H1 (cell line): ENCODE results near the gene EXTL1. TPM values are rescaled to one million over a fixed set of nuclear protein-coding genes. Genes with fewer than 3 reads are reported as not detected.

Experiments
- CTCF ChIA-PET: fragments of 300-600 bp; sonication (Branson Sonifier 250); formaldehyde crosslinking; loops from one replicate; lab custom pipeline; 2021; ENCODE audit not compliant: partially characterized antibody; lab: Charles Lee
- POLR2A ChIA-PET: fragments of 300-600 bp; sonication (Branson Sonifier 250); formaldehyde crosslinking; loops from one replicate; lab custom pipeline; 2021; ENCODE audit warnings: inconsistent platforms; ENCODE audit not compliant: partially characterized antibody; lab: Charles Lee
- DNase-seq, 2 experiments: peaks; one replicate each; pipeline versions ENCODE4 v3.0.0 to v3.0.0-alpha.2; 2010 to 2022; ENCODE audit warnings: low spot score in 2 of 2, low read depth in 1 of 2, mixed read lengths in 1 of 2
- FAIRE-seq: peaks from 2 replicates; lab custom pipeline; 2011; peaks lifted over from hg19 to GRCh38; lab: Jason Lieb, UNC
- H2AFZ ChIP-seq: 2 replicates; pipeline ENCODE4 v1.8.1; 2012; ENCODE audit warnings: low read length, inconsistent platforms
- H2AK5ac ChIP-seq: 2 replicates; pipeline ENCODE4 v1.6.1; 2013; ENCODE audit warnings: low read depth, low read length
- H2BK120ac ChIP-seq: replicated peaks from 2 replicates; pipeline ENCODE3; 2013; ENCODE audit warnings: low read depth, low read length, inconsistent platforms
- H2BK12ac ChIP-seq: 2 replicates; pipeline ENCODE4 v1.6.1; 2013; ENCODE audit warnings: low read depth, low read length
- H2BK15ac ChIP-seq: 2 replicates; pipeline ENCODE4 v1.6.1; 2013; ENCODE audit warnings: low read length
- H2BK20ac ChIP-seq: 2 replicates; pipeline ENCODE4 v1.6.1; 2013; ENCODE audit warnings: low read length
- H2BK5ac ChIP-seq: 2 replicates; pipeline ENCODE4 v1.6.1; 2013; ENCODE audit warnings: low read depth, low read length
- H3K14ac ChIP-seq: 2 replicates; pipeline ENCODE4 v1.6.1; 2013; ENCODE audit warnings: inconsistent platforms; ENCODE audit not compliant: insufficient read length
- H3K18ac ChIP-seq: 2 replicates; pipeline ENCODE4 v1.6.1; 2013; ENCODE audit warnings: low read length; ENCODE audit errors: extremely low read depth
- H3K23ac ChIP-seq: 2 replicates; pipeline ENCODE4 v1.6.1; 2013; ENCODE audit warnings: inconsistent platforms; ENCODE audit not compliant: insufficient read length
- H3K23me2 ChIP-seq: 2 replicates; pipeline ENCODE4 v1.6.1; 2013; ENCODE audit warnings: low read depth, low read length
- H3K27ac ChIP-seq: 2 replicates; pipeline ENCODE4 v1.6.1; 2011; ENCODE audit warnings: low read depth, low read length, inconsistent platforms
- H3K27me3 ChIP-seq, 4 experiments: replicated peaks in 1 of 4; 1 replicate in 1 of 4; 2 replicates in 3 of 4; pipeline versions ENCODE4 v1.6.1 to v1.8.1; 2011 to 2013; ENCODE audit warnings: low read length in 3 of 4, mild to moderate bottlenecking in 3 of 4, inconsistent platforms in 2 of 4, mixed read lengths in 2 of 4, moderate library complexity in 1 of 4; ENCODE audit not compliant: control insufficient read depth in 3 of 4, insufficient read depth in 3 of 4; ENCODE audit errors: extremely low read depth in 1 of 4
- H3K36me3 ChIP-seq, 4 experiments: 2 replicates each; pipeline versions ENCODE4 v1.6.1 to v1.8.1; 2011 to 2013; ENCODE audit warnings: mild to moderate bottlenecking in 4 of 4, low read length in 3 of 4, moderate library complexity in 2 of 4, control low read depth in 1 of 4, inconsistent platforms in 1 of 4; ENCODE audit not compliant: insufficient read depth in 4 of 4, control insufficient read depth in 2 of 4
- H3K4ac ChIP-seq: replicated peaks from 2 replicates; pipeline ENCODE3; 2013; ENCODE audit warnings: low read length, low read depth, mixed read lengths, inconsistent platforms; ENCODE audit not compliant: insufficient read length
- H3K4me1 ChIP-seq, 4 experiments: replicated peaks in 1 of 4; 1 replicate in 1 of 4; 2 replicates in 3 of 4; pipeline versions ENCODE4 v1.6.1 to v1.8.1; 2011 to 2013; ENCODE audit warnings: low read length in 3 of 4, inconsistent platforms in 2 of 4, mixed read lengths in 1 of 4; ENCODE audit not compliant: insufficient read depth in 4 of 4, control insufficient read depth in 3 of 4
- H3K4me2 ChIP-seq, 2 experiments: 2 replicates each; pipeline versions ENCODE4 v1.6.1 to v1.8.1; 2011 to 2013; ENCODE audit warnings: low read depth in 2 of 2, low read length in 2 of 2, control low read depth in 1 of 2, inconsistent platforms in 1 of 2, mild to moderate bottlenecking in 1 of 2; ENCODE audit not compliant: insufficient read depth in 1 of 2
- H3K4me3 ChIP-seq, 4 experiments: fragments of 200-600, 300-600 bp in 1 of 4; sonication (generic), shearing (Covaris generic), sonication (Bioruptor Twin) in 1 of 4; 2 replicates each; pipeline versions ENCODE4 v1.5.1 to v1.8.1; 2011 to 2016; ENCODE audit warnings: low read length in 4 of 4, low read depth in 3 of 4, control low read depth in 2 of 4, inconsistent platforms in 2 of 4, mild to moderate bottlenecking in 2 of 4, mixed read lengths in 1 of 4, moderate library complexity in 1 of 4; ENCODE audit not compliant: insufficient read depth in 2 of 4; ENCODE audit errors: extremely low read depth in 1 of 4
- H3K56ac ChIP-seq: replicated peaks from 2 replicates; pipeline ENCODE3; 2013; ENCODE audit warnings: low read depth, mild to moderate bottlenecking, mixed read lengths, low read length, inconsistent platforms; ENCODE audit not compliant: insufficient read length
- H3K79me1 ChIP-seq: 2 replicates; pipeline ENCODE4 v1.6.1; 2013; ENCODE audit warnings: low read depth, low read length, control low read depth
- H3K79me2 ChIP-seq, 2 experiments: 2 replicates each; pipeline versions ENCODE4 v1.6.1 to v1.8.1; 2012 to 2013; ENCODE audit warnings: low read length in 2 of 2, mild to moderate bottlenecking in 2 of 2, inconsistent platforms in 1 of 2; ENCODE audit not compliant: insufficient read depth in 2 of 2, control insufficient read depth in 1 of 2
- H3K9ac ChIP-seq, 4 experiments: replicated peaks in 1 of 4; 1 replicate in 1 of 4; 2 replicates in 3 of 4; pipeline versions ENCODE4 v1.6.1 to v1.8.1; 2011 to 2013; ENCODE audit warnings: low read depth in 3 of 4, low read length in 3 of 4, control low read depth in 2 of 4, mild to moderate bottlenecking in 2 of 4, moderate library complexity in 2 of 4, inconsistent platforms in 1 of 4; ENCODE audit errors: extremely low read depth in 1 of 4
- H3K9me3 ChIP-seq, 2 experiments: 2 replicates each; pipeline versions ENCODE4 v1.6.1 to v1.8.1; 2012 to 2013; ENCODE audit warnings: mild to moderate bottlenecking in 2 of 2, moderate library complexity in 2 of 2, control low read depth in 1 of 2, inconsistent platforms in 1 of 2, low read depth in 1 of 2, low read length in 1 of 2, mixed read lengths in 1 of 2; ENCODE audit not compliant: insufficient read depth in 2 of 2
- H4K20me1 ChIP-seq, 2 experiments: replicated peaks in 1 of 2; 2 replicates each; pipeline versions ENCODE3 to v1.8.1; 2011 to 2013; ENCODE audit warnings: inconsistent platforms in 2 of 2, low read length in 2 of 2, mild to moderate bottlenecking in 1 of 2; ENCODE audit not compliant: insufficient read depth in 2 of 2, control insufficient read depth in 1 of 2
- H4K5ac ChIP-seq: 2 replicates; pipeline ENCODE4 v1.6.1; 2013; ENCODE audit warnings: low read length, low read depth, mixed read lengths, inconsistent platforms; ENCODE audit not compliant: insufficient read length
- H4K8ac ChIP-seq: 2 replicates; pipeline ENCODE4 v1.8.0; 2013; ENCODE audit warnings: mild to moderate bottlenecking, moderate library complexity, low read length, inconsistent platforms; ENCODE audit not compliant: insufficient read depth; ENCODE audit errors: extremely low read depth
- H4K91ac ChIP-seq: replicated peaks from 2 replicates; pipeline ENCODE3; 2013; ENCODE audit warnings: low read length, mixed read lengths, inconsistent platforms; ENCODE audit not compliant: insufficient read length
- BACH1 ChIP-seq: IDR thresholded peaks from 2 replicates; pipeline ENCODE4 v1.6.1; 2012; ENCODE audit warnings: low read length, improper control_type of control experiment
- CBX8 ChIP-seq: fragments of 300-800, 300-1000 bp; sonication (generic); IDR thresholded peaks from 2 replicates; pipeline ENCODE4 v1.7.1; 2016; ENCODE audit warnings: low read depth, low read length, borderline replicate concordance
- MAFK ChIP-seq: IDR thresholded peaks from 2 replicates; pipeline ENCODE4 v1.6.1; 2012; ENCODE audit warnings: low read depth, mild to moderate bottlenecking, improper control_type of control experiment, low read length
- PHF8 ChIP-seq: fragments of 200-600 bp; sonication (generic); conservative IDR thresholded peaks from 2 replicates; pipeline ENCODE4 v1.7.1; 2012; ENCODE audit warnings: low read depth, mild to moderate bottlenecking, inconsistent platforms, low read length, moderate library complexity
- SIRT6 ChIP-seq: IDR thresholded peaks from one replicate; pipeline ENCODE4 v1.7.1; 2012; ENCODE audit warnings: low read length, inconsistent platforms
- WGBS, 2 experiments: shearing (Covaris generic) in 1 of 2; methylation state at CpG; one replicate each; pipeline versions ENCODE4 v1.1.6 to v1.1.7; 2013 to 2015; ENCODE audit warnings: low lambda C conversion rate in 2 of 2, mixed read lengths in 2 of 2, inconsistent platforms in 1 of 2, low coverage in 1 of 2, missing lambda C conversion rate in 1 of 2; ENCODE audit not compliant: insufficient replicate concordance in 2 of 2, insufficient coverage in 1 of 2, insufficient read length in 1 of 2; ENCODE audit errors: extremely low coverage in 1 of 2, missing lambda C conversion rate in 1 of 2; 5-methylcytosine and 5-hydroxymethylcytosine counted together
- polyA plus RNA-seq, 7 experiments: library from polyadenylated mRNA; depleted of rRNA in 3 of 7; stranded (reverse) in 5 of 7; unstranded in 2 of 7; fragments of >200 nt in 5 of 7; fragments of 200-250 nt in 2 of 7; gene quantifications; 1 replicate in 5 of 7; 2 replicates in 1 of 7; 4 replicates in 1 of 7; pipeline versions ENCODE4 v1.2.1 to v1.2.3, GENCODE V29; 2011 to 2013; ENCODE audit warnings: missing spikeins in 2 of 7, mixed read lengths in 2 of 7
- total RNA-seq: library from RNA; stranded (reverse); fragmentation: NEBNext Ultra II Directional; extraction: Animal tissue kit (Norgen Biotek cat#: 25700); gene quantifications from 2 replicates; pipeline ENCODE4 v1.2.1, GENCODE V29; 2021
- TF ChIP-seq, protein P1 (sequence below): IDR thresholded peaks from 2 replicates; pipeline ENCODE4 v1.6.1; 2012; ENCODE audit warnings: inconsistent platforms
- TF ChIP-seq, protein P2 (sequence below): IDR thresholded peaks from 2 replicates; pipeline ENCODE4 v1.6.1; 2012; ENCODE audit warnings: low read length, inconsistent platforms

EXTL1 gene
- total and polyA plus RNA-seq, 2 of the 8 experiments (the other 6 are each of a cell fraction or from before 2014, with no cell fraction given) = 0.89 to 1.2 TPM

DNA sequence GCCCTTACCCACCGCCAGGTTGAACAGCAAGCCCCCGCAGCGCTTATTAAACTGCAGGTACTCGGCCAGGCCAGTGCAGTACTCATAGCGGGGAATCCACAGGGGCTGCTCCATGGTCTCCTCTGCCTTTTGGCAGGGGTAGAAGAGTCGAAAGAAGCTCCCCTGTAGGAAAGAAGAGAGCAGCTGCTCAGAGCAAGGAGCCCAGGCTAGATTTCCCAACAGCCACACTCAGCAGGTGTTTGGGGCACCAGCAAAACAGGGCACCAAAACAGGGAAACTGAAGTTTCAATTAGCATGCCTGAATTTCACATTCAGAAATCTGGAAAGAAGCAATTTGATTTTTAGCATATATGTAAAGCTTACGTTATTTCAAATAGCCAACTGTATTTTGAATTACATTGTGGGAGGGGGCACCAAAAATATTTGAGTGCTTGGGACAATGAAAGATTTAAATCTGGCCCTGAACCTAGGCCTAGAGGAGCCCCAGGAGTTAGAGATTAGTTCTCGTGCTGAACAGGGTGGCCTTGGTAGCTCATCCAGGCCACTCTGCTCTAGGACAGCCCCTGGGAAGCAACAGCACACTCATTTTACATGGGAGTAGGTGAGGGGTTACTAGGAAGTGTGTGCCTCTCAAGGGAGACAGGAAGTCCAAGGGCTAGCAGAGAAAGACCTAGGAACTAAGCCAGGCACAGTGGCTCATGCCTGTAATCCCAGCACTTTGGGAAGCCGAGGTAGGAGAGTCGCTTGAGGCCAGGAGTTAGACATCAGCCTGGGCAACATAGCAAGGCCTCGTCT lies 31.9 kb upstream of the EXTL1 start:
- Histone ChIP-seq H2BK5ac (no peak overlapping the region), H2BK12ac (no peak overlapping the region), H2AK5ac (no peak overlapping the region), H3K56ac (no peak overlapping the region), H2BK15ac (no peak overlapping the region), H3K9me3 (no peaks in the 10 kb centered on the region), H3K36me3 (peaks cover 0 to 12% (median 5%) of the 10 kb centered on the region in 4 experiments; a peak in 4 of 8 replicates), H4K5ac (no peak overlapping the region), H3K18ac (no peak overlapping the region), H4K91ac (no peak overlapping the region), H3K79me1 (no peaks in the 10 kb centered on the region), H3K14ac (no peak overlapping the region), H3K79me2 (peaks cover 0 to 2% of the 10 kb centered on the region in 2 experiments; a peak in 1 of 4 replicates), H3K4me1 (peaks cover 0 to 5% (median 4%) of the 10 kb centered on the region in 4 experiments; a peak in 3 of 7 replicates), H4K20me1 (no peaks in the 10 kb centered on the region), H3K4me2 (no peak overlapping the region), H2AFZ (no peak overlapping the region), H2BK120ac (no peak overlapping the region), H3K4ac (no peak overlapping the region), H3K4me3 (no peak overlapping the region), H3K27me3 (no peaks in the 10 kb centered on the region; a peak in 1 of 7 replicates), H3K9ac (no peak overlapping the region), H2BK20ac (no peak overlapping the region), H3K27ac (no peak overlapping the region), H3K23me2 (no peaks in the 10 kb centered on the region), H3K23ac (no peak overlapping the region), H4K8ac (no peak overlapping the region)
- ChIA-PET POLR2A (interaction anchor here (0.7 to 1.3 kb wide), 4 partner anchors 28 to 178 kb away, joined by 3 read pairs; no protein-coding TSS in a partner anchor), CTCF (interaction anchor here (1.3 to 20.0 kb wide), 6 partner anchors 8 to 153 kb away, joined by 4 to 330 read pairs (median 6); partner anchors contain the start of genes PAFAH2 and STMN1)
- no peak for FAIRE-seq
- TF ChIP-seq CBX8 (no peak), BACH1 (no peak), SIRT6 (no peak), PHF8 (no peak), MAFK (no peak)
- TF ChIP-seq, protein P1, sequence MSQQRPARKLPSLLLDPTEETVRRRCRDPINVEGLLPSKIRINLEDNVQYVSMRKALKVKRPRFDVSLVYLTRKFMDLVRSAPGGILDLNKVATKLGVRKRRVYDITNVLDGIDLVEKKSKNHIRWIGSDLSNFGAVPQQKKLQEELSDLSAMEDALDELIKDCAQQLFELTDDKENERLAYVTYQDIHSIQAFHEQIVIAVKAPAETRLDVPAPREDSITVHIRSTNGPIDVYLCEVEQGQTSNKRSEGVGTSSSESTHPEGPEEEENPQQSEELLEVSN = no peak
- TF ChIP-seq, protein P2, sequence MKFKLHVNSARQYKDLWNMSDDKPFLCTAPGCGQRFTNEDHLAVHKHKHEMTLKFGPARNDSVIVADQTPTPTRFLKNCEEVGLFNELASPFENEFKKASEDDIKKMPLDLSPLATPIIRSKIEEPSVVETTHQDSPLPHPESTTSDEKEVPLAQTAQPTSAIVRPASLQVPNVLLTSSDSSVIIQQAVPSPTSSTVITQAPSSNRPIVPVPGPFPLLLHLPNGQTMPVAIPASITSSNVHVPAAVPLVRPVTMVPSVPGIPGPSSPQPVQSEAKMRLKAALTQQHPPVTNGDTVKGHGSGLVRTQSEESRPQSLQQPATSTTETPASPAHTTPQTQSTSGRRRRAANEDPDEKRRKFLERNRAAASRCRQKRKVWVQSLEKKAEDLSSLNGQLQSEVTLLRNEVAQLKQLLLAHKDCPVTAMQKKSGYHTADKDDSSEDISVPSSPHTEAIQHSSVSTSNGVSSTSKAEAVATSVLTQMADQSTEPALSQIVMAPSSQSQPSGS = no peak
- 90% methylated on average over 11 of the region's 11 CpGs; no CpG with 5 or more reads in 1 of the 2 experiments for WGBS, 2 experiments
- no peak for DNase-seq
